ENCODE data around the gene ELF1. TPM values are rescaled to one million over a fixed set of nuclear protein-coding genes. Genes with fewer than 3 reads are reported as not detected.

Gene ELF1
- 40.5 TPM for polyA plus RNA-seq (2013, experiment 1 of 2)
- polyA plus RNA-seq (2013, experiment 2 of 2), result 41.6 TPM

GRCh38 chr13:41019011-41019487, at the start of gene ELF1:
ELF1 (minus strand) TSS chr13:41019316; CDS start chr13:40982054, 37,262 bp downstream.
- Histone ChIP-seq H3K36me3 (ENCODE audit: control insufficient read depth, insufficient read depth, low read length) (no peaks in the 10 kb centered on the region), H3K4me3 (ENCODE audit: extremely low read depth, insufficient read depth, low read length, poor library complexity, severe bottlenecking) (peak within 1 kb of the TSS; percentile 9), H3K9me3 (ENCODE audit: control insufficient read depth, low read length) (no peaks in the 10 kb centered on the region), H3K4me1 (ENCODE audit: control insufficient read depth, insufficient read depth, low read length, poor library complexity, severe bottlenecking) (peaks cover 6% of the 10 kb centered on the region), H3K27ac (ENCODE audit: low read depth, low read length, severe bottlenecking) (peak within 1 kb of the TSS; percentile 48)
- WGBS, 2 experiments (ENCODE audit: insufficient coverage in 2 of 2), result 50 to 73% methylated on average over 1 to 3 of the region's 4 CpGs

- peaks cover 46% of the 10 kb centered on the region for H3K36me3 ChIP-seq (ENCODE audit: control insufficient read depth, insufficient read depth, low read length)
- H3K9me3 ChIP-seq (ENCODE audit: control insufficient read depth, low read length), result no peaks in the 10 kb centered on the region
- H3K4me3 ChIP-seq (ENCODE audit: extremely low read depth, insufficient read depth, low read length, poor library complexity, severe bottlenecking), result no peak overlapping the region
- peaks cover 13% of the 10 kb centered on the region for H3K4me1 ChIP-seq (ENCODE audit: control insufficient read depth, insufficient read depth, low read length, poor library complexity, severe bottlenecking)
- H3K27ac ChIP-seq (ENCODE audit: low read depth, low read length, severe bottlenecking), result no peak overlapping the region
These were observed 46.0 kb upstream of the ELF1 start for GRCh38 chr13:41065078-41065477.

GRCh38 chr13:41064493-41064892, 45.4 kb upstream of the ELF1 start:
- no peak overlapping the region for H3K27ac ChIP-seq (ENCODE audit: low read depth, low read length, severe bottlenecking)
- peaks cover 41% of the 10 kb centered on the region for H3K36me3 ChIP-seq (ENCODE audit: control insufficient read depth, insufficient read depth, low read length)
- no peak overlapping the region for H3K4me3 ChIP-seq (ENCODE audit: extremely low read depth, insufficient read depth, low read length, poor library complexity, severe bottlenecking)
- no peaks in the 10 kb centered on the region for H3K9me3 ChIP-seq (ENCODE audit: control insufficient read depth, low read length)
- H3K4me1 ChIP-seq (ENCODE audit: control insufficient read depth, insufficient read depth, low read length, poor library complexity, severe bottlenecking), result peaks cover 13% of the 10 kb centered on the region
- no CpG with 5 or more reads among the region's 2 CpGs for WGBS, 2 experiments (ENCODE audit: insufficient coverage in 2 of 2)

- H3K4me3 ChIP-seq (ENCODE audit: extremely low read depth, insufficient read depth, low read length, poor library complexity, severe bottlenecking), result peak overlapping the region; percentile 81
- peaks cover 21% of the 10 kb centered on the region for H3K36me3 ChIP-seq (ENCODE audit: control insufficient read depth, insufficient read depth, low read length)
- H3K4me1 ChIP-seq (ENCODE audit: control insufficient read depth, insufficient read depth, low read length, poor library complexity, severe bottlenecking), result peaks cover 13% of the 10 kb centered on the region
- peak overlapping the region; percentile 95 for H3K27ac ChIP-seq (ENCODE audit: low read depth, low read length, severe bottlenecking)
- 1 to 8% methylated on average over 12 to 15 of the region's 24 CpGs for WGBS, 2 experiments (ENCODE audit: insufficient coverage in 2 of 2)
- H3K9me3 ChIP-seq (ENCODE audit: control insufficient read depth, low read length), result no peaks in the 10 kb centered on the region
These were observed 43.1 kb upstream of the ELF1 start for GRCh38 chr13:41061914-41062837.

- WGBS, 2 experiments (ENCODE audit: insufficient coverage in 2 of 2), result 0 to 1% methylated on average over 41 to 49 of the region's 71 CpGs
These were observed 42.2 kb upstream of the ELF1 start, which contains the start of gene WBP4 for GRCh38 chr13:41061075-41061913. WBP4 (plus strand) TSS chr13:41061509; CDS start chr13:41061674, 165 bp downstream.

GRCh38 chr13:41060724-41061074, 41.6 kb upstream of the ELF1 start:
- WGBS, 2 experiments (ENCODE audit: insufficient coverage in 2 of 2), result 0 to 1% methylated on average over 19 to 31 of the region's 35 CpGs
- Histone ChIP-seq H3K36me3 (ENCODE audit: control insufficient read depth, insufficient read depth, low read length) (peaks cover 8% of the 10 kb centered on the region), H3K4me3 (ENCODE audit: extremely low read depth, insufficient read depth, low read length, poor library complexity, severe bottlenecking) (peak overlapping the region; percentile 81), H3K27ac (ENCODE audit: low read depth, low read length, severe bottlenecking) (peak overlapping the region; percentile 95), H3K9me3 (ENCODE audit: control insufficient read depth, low read length) (no peaks in the 10 kb centered on the region), H3K4me1 (ENCODE audit: control insufficient read depth, insufficient read depth, low read length, poor library complexity, severe bottlenecking) (peaks cover 13% of the 10 kb centered on the region)

More at GRCh38 chr13:41061075-41061913, 42.2 kb upstream of the ELF1 start, which contains the start of gene WBP4:
- Histone ChIP-seq H3K27ac (ENCODE audit: low read depth, low read length, severe bottlenecking) (peak within 1 kb of the TSS; percentile 95), H3K4me3 (ENCODE audit: extremely low read depth, insufficient read depth, low read length, poor library complexity, severe bottlenecking) (peak within 1 kb of the TSS; percentile 81), H3K36me3 (ENCODE audit: control insufficient read depth, insufficient read depth, low read length) (peaks cover 14% of the 10 kb centered on the region), H3K4me1 (ENCODE audit: control insufficient read depth, insufficient read depth, low read length, poor library complexity, severe bottlenecking) (peaks cover 13% of the 10 kb centered on the region), H3K9me3 (ENCODE audit: control insufficient read depth, low read length) (no peaks in the 10 kb centered on the region)

GRCh38 chr13:41060082-41060723, 41.1 kb upstream of the ELF1 start:
- Histone ChIP-seq H3K4me3 (ENCODE audit: extremely low read depth, insufficient read depth, low read length, poor library complexity, severe bottlenecking) (peak overlapping the region; percentile 81), H3K36me3 (ENCODE audit: control insufficient read depth, insufficient read depth, low read length) (peaks cover 3% of the 10 kb centered on the region), H3K9me3 (ENCODE audit: control insufficient read depth, low read length) (no peaks in the 10 kb centered on the region), H3K27ac (ENCODE audit: low read depth, low read length, severe bottlenecking) (peak overlapping the region; percentile 95), H3K4me1 (ENCODE audit: control insufficient read depth, insufficient read depth, low read length, poor library complexity, severe bottlenecking) (peaks cover 13% of the 10 kb centered on the region)
- WGBS, 2 experiments (ENCODE audit: insufficient coverage in 2 of 2), result 0 to 1% methylated on average over 33 to 52 of the region's 57 CpGs

GRCh38 chr13:41059456-41060081, 40.5 kb upstream of the ELF1 start:
- Histone ChIP-seq H3K27ac (ENCODE audit: low read depth, low read length, severe bottlenecking) (peak overlapping the region; percentile 95), H3K4me3 (ENCODE audit: extremely low read depth, insufficient read depth, low read length, poor library complexity, severe bottlenecking) (peak overlapping the region; percentile 81), H3K9me3 (ENCODE audit: control insufficient read depth, low read length) (no peaks in the 10 kb centered on the region)

GRCh38 chr13:41058295-41059070, 39.4 kb upstream of the ELF1 start:
- H3K36me3 ChIP-seq (ENCODE audit: control insufficient read depth, insufficient read depth, low read length), result no peaks in the 10 kb centered on the region
- 92 to 94% methylated on average over 11 to 15 of the region's 18 CpGs for WGBS, 2 experiments (ENCODE audit: insufficient coverage in 2 of 2)
- H3K4me1 ChIP-seq (ENCODE audit: control insufficient read depth, insufficient read depth, low read length, poor library complexity, severe bottlenecking), result peaks cover 3% of the 10 kb centered on the region
- peak overlapping the region; percentile 81 for H3K4me3 ChIP-seq (ENCODE audit: extremely low read depth, insufficient read depth, low read length, poor library complexity, severe bottlenecking)
- no peaks in the 10 kb centered on the region for H3K9me3 ChIP-seq (ENCODE audit: control insufficient read depth, low read length)
- no peak overlapping the region for H3K27ac ChIP-seq (ENCODE audit: low read depth, low read length, severe bottlenecking)

More at GRCh38 chr13:41059456-41060081, 40.5 kb upstream of the ELF1 start:
- 9 to 14% methylated on average over 6 to 9 of the region's 15 CpGs for WGBS, 2 experiments (ENCODE audit: insufficient coverage in 2 of 2)
- Histone ChIP-seq H3K36me3 (ENCODE audit: control insufficient read depth, insufficient read depth, low read length) (no peaks in the 10 kb centered on the region), H3K4me1 (ENCODE audit: control insufficient read depth, insufficient read depth, low read length, poor library complexity, severe bottlenecking) (peaks cover 13% of the 10 kb centered on the region)

Measured in mesodermal cell (in vitro differentiated cells).